ENCODE data around the gene AMDHD2.
"Not testable (repeated sequence)": the region's sequence is repeated elsewhere in the genome, so short reads cannot be mapped to it uniquely, and the experiment has no call there.

The AMDHD2 gene, protein sequence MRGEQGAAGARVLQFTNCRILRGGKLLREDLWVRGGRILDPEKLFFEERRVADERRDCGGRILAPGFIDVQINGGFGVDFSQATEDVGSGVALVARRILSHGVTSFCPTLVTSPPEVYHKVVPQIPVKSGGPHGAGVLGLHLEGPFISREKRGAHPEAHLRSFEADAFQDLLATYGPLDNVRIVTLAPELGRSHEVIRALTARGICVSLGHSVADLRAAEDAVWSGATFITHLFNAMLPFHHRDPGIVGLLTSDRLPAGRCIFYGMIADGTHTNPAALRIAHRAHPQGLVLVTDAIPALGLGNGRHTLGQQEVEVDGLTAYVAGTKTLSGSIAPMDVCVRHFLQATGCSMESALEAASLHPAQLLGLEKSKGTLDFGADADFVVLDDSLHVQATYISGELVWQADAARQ

DNA sequence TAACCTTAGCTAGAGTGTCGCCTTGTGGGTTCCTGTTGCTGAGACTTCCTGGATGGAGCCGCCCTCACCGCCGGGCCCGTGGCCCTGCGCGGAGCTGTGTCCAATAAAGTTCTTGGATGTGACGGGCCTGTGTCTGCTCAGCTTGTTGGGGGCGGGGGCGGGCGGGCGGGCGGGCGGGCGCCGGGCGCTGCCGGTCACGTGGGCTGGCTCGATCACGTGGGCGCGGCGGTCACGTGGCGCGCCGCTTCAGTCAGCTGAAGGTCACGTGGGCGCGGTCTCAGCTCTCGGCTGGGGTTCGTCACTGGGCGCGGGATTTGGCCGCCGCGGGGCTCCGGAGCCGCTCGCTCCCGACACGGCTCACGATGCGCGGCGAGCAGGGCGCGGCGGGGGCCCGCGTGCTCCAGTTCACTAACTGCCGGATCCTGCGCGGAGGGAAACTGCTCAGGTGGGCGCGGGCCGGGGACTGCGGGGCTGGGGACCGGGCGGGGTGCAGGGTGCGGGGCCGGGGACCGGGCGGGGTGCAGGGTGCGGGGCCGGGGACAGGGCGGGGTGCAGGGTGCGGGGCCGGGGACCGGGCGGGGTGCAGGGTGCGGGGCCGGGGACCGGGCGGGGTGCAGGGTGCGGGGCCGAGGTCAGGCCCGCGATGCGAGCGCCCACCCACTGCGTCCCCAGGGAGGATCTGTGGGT is at the start of gene AMDHD2:
TSS of gene AMDHD2 (plus strand) at position 275 of the 687 bp plus-strand sequence. CDS start at position 363, 88 bp downstream.
- peak; percentile 88 to 90 for DNase-seq

DNA sequence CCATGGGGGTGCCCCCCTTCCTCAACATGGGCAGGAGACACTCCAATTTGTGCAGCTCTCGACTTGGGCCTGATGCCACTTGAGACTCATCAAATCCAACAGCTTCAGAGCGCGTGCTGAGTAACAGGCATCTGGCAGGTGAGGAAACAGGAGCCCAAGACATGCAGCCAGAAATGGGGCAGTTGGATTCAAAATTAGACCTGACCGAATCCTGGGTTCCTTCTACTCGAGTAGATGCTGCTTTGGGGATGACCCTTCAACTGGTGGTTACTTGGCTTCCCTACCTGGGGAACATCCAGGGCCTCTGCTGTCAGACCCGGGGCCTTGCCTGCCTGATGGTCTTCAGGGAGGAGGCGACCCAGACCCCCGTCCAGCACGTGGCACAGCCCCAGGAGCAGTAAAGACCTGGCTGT is 49.6 kb upstream of the AMDHD2 start:
- DNase-seq, result peak in 1 of 2 experiments; percentile 26

GRCh38 chr16:2471016-2471652 is 49.0 kb upstream of the AMDHD2 start, which contains the start of gene NTN3:
TSS of gene NTN3 (plus strand) at chr16:2471297. CDS start at chr16:2471702, 405 bp downstream.
- DNase-seq, result no peak

DNA sequence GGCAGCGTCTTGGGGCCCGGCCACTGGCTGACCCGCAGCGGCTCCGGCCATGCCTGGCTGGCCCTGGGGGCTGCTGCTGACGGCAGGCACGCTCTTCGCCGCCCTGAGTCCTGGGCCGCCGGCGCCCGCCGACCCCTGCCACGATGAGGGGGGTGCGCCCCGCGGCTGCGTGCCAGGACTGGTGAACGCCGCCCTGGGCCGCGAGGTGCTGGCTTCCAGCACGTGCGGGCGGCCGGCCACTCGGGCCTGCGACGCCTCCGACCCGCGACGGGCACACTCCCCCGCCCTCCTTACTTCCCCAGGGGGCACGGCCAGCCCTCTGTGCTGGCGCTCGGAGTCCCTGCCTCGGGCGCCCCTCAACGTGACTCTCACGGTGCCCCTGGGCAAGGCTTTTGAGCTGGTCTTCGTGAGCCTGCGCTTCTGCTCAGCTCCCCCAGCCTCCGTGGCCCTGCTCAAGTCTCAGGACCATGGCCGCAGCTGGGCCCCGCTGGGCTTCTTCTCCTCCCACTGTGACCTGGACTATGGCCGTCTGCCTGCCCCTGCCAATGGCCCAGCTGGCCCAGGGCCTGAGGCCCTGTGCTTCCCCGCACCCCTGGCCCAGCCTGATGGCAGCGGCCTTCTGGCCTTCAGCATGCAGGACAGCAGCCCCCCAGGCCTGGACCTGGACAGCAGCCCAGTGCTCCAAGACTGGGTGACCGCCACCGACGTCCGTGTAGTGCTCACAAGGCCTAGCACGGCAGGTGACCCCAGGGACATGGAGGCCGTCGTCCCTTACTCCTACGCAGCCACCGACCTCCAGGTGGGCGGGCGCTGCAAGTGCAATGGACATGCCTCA is 48.3 kb upstream of the AMDHD2 start:
- DNase-seq, result no peak

DNA sequence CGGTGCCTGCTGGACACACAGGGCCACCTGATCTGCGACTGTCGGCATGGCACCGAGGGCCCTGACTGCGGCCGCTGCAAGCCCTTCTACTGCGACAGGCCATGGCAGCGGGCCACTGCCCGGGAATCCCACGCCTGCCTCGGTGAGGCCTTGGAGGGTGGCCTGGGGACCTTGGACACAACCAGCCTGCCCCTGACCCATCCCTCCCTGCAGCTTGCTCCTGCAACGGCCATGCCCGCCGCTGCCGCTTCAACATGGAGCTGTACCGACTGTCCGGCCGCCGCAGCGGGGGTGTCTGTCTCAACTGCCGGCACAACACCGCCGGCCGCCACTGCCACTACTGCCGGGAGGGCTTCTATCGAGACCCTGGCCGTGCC is 47.7 kb upstream of the AMDHD2 start:
- DNase-seq, result no peak

- DNase-seq, result no peak
Measured at GRCh38 chr16:2472885-2473445, 47.2 kb upstream of the AMDHD2 start.

- DNase-seq, result peak; percentile 32 to 40
Measured at GRCh38 chr16:2473446-2473926, 46.7 kb upstream of the AMDHD2 start.

- peak; percentile 53 to 55 for DNase-seq
Measured at GRCh38 chr16:2473999-2474876, 45.9 kb upstream of the AMDHD2 start.

DNA sequence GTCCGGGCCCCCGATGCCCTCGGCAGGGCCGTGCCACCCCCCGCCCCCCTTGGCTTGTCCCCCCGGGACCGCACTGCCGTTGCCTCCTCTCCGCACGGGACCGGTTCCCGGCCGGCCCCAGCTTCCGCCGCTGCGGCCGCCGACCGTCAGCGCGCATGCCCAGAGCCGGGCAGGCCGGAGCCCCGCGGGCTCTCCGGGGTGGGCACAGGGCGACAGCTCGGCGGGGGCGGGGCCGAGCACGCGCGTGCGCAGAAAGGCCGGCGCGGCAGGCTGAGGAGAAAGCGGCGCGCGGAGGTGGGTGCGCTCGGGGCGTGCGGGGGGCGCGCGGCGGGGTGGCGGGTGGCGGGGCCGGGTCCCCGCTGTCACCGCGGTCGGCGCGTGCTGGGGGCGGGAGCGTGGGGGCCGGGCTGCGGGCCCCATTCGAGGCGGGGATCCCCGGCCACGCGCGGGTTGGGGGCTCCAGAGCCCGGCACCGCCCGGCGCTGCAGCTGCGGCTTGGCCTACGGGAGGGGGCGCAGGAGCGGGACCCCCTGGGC is 45.2 kb upstream of the AMDHD2 start, which contains the start of gene TBC1D24:
TSS of gene TBC1D24 (plus strand) at position 251 of the 536 bp plus-strand sequence. CDS start 21,022 bp downstream, outside the sequence.
- DNase-seq, result peak; percentile 83 to 85

GRCh38 chr16:2475413-2476344 is 44.5 kb upstream of the AMDHD2 start:
- DNase-seq, result peak in 1 of 2 experiments; percentile 48

GRCh38 chr16:2476345-2476720 is 43.8 kb upstream of the AMDHD2 start:
- no peak for DNase-seq

- no peak for DNase-seq
Measured at GRCh38 chr16:2476741-2477140, 43.4 kb upstream of the AMDHD2 start.

GRCh38 chr16:2477327-2477726 is 42.8 kb upstream of the AMDHD2 start:
- no peak for DNase-seq

DNA sequence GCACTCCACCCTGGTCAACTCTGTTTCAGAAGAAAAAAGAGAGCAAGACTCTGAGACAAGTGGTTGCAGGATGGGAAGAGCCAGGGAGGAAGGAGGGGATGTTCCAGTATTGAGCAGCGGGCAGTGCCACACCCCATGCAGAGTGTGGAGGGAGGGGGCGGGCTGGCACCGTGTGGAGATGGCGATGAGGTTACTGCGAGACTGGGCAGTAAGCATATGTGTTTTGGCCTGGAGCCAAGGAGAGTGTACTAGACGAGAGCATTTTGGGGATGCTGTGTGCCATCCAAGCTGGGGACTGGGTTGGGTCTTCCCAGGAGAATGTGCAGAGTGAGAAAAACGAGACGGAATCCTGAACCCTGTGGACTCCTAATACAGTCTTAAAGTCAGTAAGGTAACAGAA is 41.9 kb upstream of the AMDHD2 start:
- DNase-seq, result no peak

- not testable (repeated sequence) for DNase-seq
Measured at GRCh38 chr16:2479996-2480395, 40.2 kb upstream of the AMDHD2 start.

- DNase-seq, result no peak
Measured at GRCh38 chr16:2480948-2481347, 39.2 kb upstream of the AMDHD2 start.

DNA sequence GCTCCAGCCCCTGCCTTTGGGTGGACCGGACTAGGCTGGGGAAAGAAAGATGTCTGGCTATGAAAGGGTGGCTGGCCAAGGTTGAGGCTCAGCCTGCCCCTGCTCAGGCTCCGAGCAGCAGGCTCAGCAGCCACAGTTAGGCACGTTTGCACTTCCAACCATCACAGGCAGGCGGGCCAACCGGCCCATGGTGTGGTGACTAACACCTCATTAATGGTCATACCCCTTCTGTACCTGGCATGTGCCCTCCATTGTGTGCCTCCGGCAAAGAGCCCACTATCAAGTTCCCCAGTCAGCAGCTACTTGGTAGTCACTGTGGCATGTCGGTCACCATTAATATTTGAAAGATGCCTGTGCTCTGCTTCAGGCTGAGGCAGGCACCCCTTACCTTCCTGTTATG is 38.5 kb upstream of the AMDHD2 start:
- DNase-seq, result no peak

DNA sequence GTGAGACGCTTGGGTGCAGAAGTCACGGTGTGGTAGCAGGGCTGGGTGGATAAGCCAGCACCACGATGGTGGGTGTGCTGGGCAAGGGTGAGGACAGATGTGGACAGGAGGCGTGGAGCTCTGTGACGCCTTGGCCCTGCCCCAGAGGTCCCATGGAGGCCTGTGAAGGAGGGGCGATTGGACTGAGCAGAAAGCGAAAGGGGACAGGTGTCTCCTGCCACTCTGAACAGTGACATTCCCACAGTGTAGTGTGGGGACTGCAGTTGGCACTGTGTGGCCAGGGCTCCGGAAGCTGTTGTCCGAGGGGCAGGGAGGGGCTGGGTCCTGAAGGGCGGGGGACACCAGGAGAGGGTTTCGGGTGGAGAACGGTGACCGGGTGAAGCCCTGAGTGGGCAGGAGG is 37.9 kb upstream of the AMDHD2 start:
- no peak for DNase-seq

DNA sequence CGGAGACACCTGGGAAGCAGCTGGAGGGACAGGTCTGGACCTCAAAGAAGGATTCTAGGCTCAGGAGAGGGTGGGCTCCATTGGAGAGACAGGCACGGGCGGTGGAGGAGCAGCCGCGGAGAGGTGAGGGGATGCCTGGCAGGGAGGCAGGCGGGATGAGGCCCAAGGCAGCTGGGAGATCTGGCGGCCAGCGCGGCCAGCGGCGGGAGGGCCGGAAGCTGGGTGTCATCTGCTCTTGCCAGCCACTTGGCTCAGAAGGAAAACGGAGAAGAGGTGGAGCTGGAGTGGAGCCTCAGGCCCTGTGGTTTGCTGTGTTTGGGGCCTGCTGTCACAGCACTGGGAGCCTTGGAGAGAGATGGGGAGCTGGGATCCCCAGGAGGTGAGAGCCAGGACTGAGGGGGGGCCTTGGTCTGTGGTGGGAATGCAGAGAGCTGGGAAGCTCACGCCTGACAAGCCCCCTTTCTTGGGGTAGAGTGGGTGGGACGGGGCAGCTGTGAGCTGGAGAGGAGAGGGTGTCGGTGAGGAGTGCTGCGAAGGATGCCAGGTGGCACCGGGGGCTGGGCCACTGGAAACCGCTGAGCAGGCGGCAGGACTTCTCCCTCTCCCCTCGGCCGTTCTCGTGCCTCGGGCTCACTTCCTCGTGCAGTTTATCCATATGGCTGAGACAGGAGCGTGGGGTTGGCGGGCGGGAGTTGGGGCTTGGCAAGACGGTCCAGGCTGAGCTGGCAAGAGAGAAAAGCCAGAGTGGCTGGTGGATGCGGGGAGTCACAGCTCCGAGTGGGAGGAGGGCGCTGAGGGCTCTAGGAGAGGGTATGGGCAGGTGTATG is 37.2 kb upstream of the AMDHD2 start:
- DNase-seq, result no peak

All from activated CD4-positive, alpha-beta T cell treated with anti-CD3 and anti-CD28 coated beads, Interleukin-2, amount 50 U/mL, for 48 hours (primary cell).